ENCODE measurements around the gene TMEM219.

The TMEM219 gene

DNA sequence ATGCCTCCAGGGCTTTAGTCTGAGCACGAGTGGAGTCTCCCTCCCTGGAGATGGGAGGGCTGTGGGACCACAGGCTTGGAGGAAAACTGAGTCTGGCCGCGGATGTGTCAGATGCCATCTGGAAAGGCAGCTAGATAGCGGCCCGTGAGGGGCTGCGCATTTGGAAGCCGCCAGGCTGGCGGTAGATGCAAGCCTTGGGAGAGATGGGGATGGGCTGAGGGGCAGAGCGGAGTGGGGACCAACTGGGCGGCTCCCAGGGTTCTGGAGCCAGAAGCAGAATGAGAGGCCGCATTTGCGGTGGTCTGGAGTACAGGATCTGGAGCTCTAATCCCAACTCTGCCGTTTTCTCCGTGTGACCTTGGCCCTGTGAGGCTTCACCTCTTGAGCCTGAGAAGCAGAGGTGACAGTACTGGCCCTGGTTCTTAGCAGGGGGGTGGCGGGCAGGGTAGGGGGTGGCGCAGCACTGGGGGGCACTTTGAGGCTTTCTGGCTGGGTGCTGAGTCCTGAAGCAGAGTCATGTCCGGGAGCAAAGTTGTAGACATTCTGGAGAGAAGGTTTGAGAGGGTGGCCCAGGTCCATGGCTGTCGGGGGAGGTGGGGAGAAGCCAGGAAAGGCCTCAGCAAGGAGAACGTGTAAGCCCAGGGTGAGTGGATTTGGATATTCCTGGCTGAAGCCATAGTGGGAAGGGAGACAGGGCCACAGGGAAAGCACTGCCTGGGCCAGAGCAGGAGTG lies 40.9 kb downstream of the TMEM219 start:
- TF ChIP-seq, protein P1, sequence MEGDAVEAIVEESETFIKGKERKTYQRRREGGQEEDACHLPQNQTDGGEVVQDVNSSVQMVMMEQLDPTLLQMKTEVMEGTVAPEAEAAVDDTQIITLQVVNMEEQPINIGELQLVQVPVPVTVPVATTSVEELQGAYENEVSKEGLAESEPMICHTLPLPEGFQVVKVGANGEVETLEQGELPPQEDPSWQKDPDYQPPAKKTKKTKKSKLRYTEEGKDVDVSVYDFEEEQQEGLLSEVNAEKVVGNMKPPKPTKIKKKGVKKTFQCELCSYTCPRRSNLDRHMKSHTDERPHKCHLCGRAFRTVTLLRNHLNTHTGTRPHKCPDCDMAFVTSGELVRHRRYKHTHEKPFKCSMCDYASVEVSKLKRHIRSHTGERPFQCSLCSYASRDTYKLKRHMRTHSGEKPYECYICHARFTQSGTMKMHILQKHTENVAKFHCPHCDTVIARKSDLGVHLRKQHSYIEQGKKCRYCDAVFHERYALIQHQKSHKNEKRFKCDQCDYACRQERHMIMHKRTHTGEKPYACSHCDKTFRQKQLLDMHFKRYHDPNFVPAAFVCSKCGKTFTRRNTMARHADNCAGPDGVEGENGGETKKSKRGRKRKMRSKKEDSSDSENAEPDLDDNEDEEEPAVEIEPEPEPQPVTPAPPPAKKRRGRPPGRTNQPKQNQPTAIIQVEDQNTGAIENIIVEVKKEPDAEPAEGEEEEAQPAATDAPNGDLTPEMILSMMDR (conservative IDR thresholded peaks at IDR 0.05; ENCODE audit: low read length): no peak
- TF ChIP-seq EZH2phosphoT487 (IDR thresholded peaks at IDR 0.05; ENCODE audit: borderline replicate concordance): no peak

DNA sequence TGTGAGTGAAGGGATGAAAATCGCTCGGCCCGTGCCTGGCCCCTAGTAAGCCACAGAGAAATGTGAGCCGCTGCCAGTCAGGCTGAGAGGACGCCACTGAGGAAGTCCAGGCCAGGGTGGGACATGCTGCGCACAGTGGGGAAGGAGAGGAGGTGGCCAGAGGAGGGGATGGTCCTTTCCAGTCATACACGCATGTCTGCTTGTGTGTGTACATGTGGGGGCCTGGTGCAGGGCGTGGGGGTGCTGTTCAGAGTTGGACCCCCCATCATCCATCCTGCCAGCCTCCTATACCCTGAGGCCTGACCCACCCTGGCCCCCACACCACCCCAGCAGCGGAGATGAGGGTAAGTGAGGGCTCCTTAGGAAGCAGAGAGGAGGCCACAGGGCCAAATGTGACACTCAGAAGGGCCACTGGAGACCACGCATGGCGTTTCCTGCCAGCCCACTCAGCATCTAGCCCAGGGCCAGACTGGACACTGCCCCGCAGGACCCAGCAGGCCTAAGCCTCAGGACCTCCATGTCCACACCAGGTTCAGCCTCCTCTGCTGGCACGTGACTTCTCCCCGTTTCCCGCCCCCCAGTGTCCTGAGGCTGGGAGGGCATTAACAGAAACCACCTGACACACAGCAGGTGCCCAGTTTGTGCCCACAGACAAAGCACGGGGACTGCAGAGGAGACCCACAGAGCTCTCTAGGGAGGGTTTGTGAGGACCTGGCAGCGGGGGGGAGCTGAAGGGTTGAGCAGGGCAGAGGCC lies 42.0 kb downstream of the TMEM219 start:
- no peaks in the 10 kb centered on the region for H3K36me3 ChIP-seq (ENCODE audit: insufficient read depth, low read length)
- peaks cover 2% of the 10 kb centered on the region for H4K20me1 ChIP-seq (ENCODE audit: insufficient read depth, low read length, poor library complexity, severe bottlenecking)
- no peaks in the 10 kb centered on the region for H3K4me1 ChIP-seq (ENCODE audit: insufficient read depth, low read length, poor library complexity, severe bottlenecking)
- H3K4me2 ChIP-seq (ENCODE audit: low read depth, low read length, poor library complexity, severe bottlenecking): no peak overlapping the region
- H3K9me2 ChIP-seq (replicated peaks; ENCODE audit: low read depth, low read length): no peaks in the 10 kb centered on the region
- H3F3A ChIP-seq (ENCODE audit: low read depth): no peaks in the 10 kb centered on the region
- H3K9me3 ChIP-seq (ENCODE audit: insufficient read depth, low read depth, low read length): no peaks in the 10 kb centered on the region
- no peaks in the 10 kb centered on the region for H3K79me2 ChIP-seq (ENCODE audit: insufficient read depth, low read length)
- no peaks in the 10 kb centered on the region for H3K27me3 ChIP-seq (ENCODE audit: insufficient read depth, low read length, poor library complexity, severe bottlenecking)
- TF ChIP-seq EZH2phosphoT487 (IDR thresholded peaks at IDR 0.05; ENCODE audit: borderline replicate concordance): no peak
- TF ChIP-seq, protein P1 (conservative IDR thresholded peaks at IDR 0.05; ENCODE audit: low read length): no peak
- H3K4me3 ChIP-seq (ENCODE audit: low read length, poor library complexity, severe bottlenecking): no peak overlapping the region
- H2AFZ ChIP-seq (ENCODE audit: low read length): no peak overlapping the region
- H3K9ac ChIP-seq (ENCODE audit: low read depth, low read length, poor library complexity, severe bottlenecking): no peak overlapping the region

More for the DNA sequence above, 40.9 kb downstream of the TMEM219 start:
- Histone ChIP-seq H3K4me3 (ENCODE audit: low read length, poor library complexity, severe bottlenecking) (no peak overlapping the region), H3K4me1 (ENCODE audit: insufficient read depth, low read length, poor library complexity, severe bottlenecking) (no peaks in the 10 kb centered on the region), H3K9me3 (ENCODE audit: insufficient read depth, low read depth, low read length) (no peaks in the 10 kb centered on the region), H2AFZ (ENCODE audit: low read length) (no peak overlapping the region), H3K36me3 (ENCODE audit: insufficient read depth, low read length) (no peaks in the 10 kb centered on the region), H3K9me2 (replicated peaks; ENCODE audit: low read depth, low read length) (no peaks in the 10 kb centered on the region), H3K4me2 (ENCODE audit: low read depth, low read length, poor library complexity, severe bottlenecking) (no peak overlapping the region), H3K79me2 (ENCODE audit: insufficient read depth, low read length) (0 out of 2 replicates have a peak, but pooled peaks cover under 1% of the 10 kb centered on the region), H3F3A (ENCODE audit: low read depth) (no peaks in the 10 kb centered on the region), H3K27me3 (ENCODE audit: insufficient read depth, low read length, poor library complexity, severe bottlenecking) (no peaks in the 10 kb centered on the region), H4K20me1 (ENCODE audit: insufficient read depth, low read length, poor library complexity, severe bottlenecking) (peaks cover 2% of the 10 kb centered on the region), H3K9ac (ENCODE audit: low read depth, low read length, poor library complexity, severe bottlenecking) (no peak overlapping the region)

DNA sequence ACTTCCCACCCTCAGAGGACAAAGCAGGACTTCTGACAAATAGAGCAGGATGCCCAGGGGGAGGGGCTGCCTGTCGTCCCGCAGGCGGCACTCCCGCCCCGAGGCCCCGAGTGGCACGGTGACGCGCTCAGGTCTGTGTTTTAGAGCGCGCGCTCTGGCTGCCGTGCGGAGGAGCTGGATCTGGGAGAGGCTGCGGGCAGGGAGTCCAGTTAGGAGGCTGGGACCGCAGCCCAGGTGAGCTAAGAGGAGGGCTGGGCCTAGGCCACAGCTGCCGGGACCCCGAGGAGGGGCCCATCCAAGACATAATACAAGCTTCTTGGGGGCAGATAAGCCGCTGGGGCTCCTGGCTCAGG lies 42.5 kb downstream of the TMEM219 start:
- Histone ChIP-seq H3K9ac (ENCODE audit: low read depth, low read length, poor library complexity, severe bottlenecking) (no peak overlapping the region), H3K79me2 (ENCODE audit: insufficient read depth, low read length) (no peaks in the 10 kb centered on the region), H3K4me1 (ENCODE audit: insufficient read depth, low read length, poor library complexity, severe bottlenecking) (no peaks in the 10 kb centered on the region), H3K27me3 (ENCODE audit: insufficient read depth, low read length, poor library complexity, severe bottlenecking) (no peaks in the 10 kb centered on the region), H3K9me3 (ENCODE audit: insufficient read depth, low read depth, low read length) (no peaks in the 10 kb centered on the region), H4K20me1 (ENCODE audit: insufficient read depth, low read length, poor library complexity, severe bottlenecking) (peaks cover 2% of the 10 kb centered on the region), H3K36me3 (ENCODE audit: insufficient read depth, low read length) (no peaks in the 10 kb centered on the region), H3K4me2 (ENCODE audit: low read depth, low read length, poor library complexity, severe bottlenecking) (no peak overlapping the region), H3F3A (ENCODE audit: low read depth) (no peaks in the 10 kb centered on the region), H3K9me2 (replicated peaks; ENCODE audit: low read depth, low read length) (no peaks in the 10 kb centered on the region), H3K4me3 (ENCODE audit: low read length, poor library complexity, severe bottlenecking) (no peak overlapping the region), H2AFZ (ENCODE audit: low read length) (no peak overlapping the region)
- TF ChIP-seq EZH2phosphoT487 (IDR thresholded peaks at IDR 0.05; ENCODE audit: borderline replicate concordance): no peak
- TF ChIP-seq, protein P1 (conservative IDR thresholded peaks at IDR 0.05; ENCODE audit: low read length): no peak

Measured in Loucy (cell line).